HPDE6-E6E7 (cell line): Measurements from ENCODE around the gene LRRN3.
A peak's percentile ranks its signal among the peaks of the same experiment; 100 is the strongest.
"Not testable (repeated sequence)": the region's sequence is repeated elsewhere in the genome, so short reads cannot be mapped to it uniquely, and the experiment has no call there.

ENCODE experiments used
- DNase-seq: peaks from one replicate; pipeline ENCODE4 v3.0.0; 2011; ENCODE audit warnings: missing footprints; ENCODE audit errors: extremely low spot score

Gene LRRN3

DNA sequence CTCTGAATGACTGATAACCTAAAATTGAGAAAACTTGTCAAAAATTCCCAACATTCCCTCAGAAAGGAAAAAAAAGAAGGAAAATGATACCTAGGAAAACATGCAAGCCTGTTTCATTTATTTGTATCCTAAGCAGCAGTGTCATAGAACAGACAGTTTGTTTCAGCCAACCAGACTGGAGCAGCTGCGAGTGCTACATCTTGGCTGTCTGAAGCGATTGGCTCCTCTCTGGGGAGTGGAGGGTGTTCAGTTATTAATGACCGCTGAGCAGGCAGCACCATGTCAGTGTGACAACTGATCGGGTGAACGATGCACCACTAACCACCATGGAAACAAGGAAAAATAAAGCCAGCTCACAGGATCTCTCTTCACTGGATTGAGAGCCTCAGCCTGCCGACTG is at the start of gene LRRN3:
LRRN3 (plus strand) TSS at position 282 of the 400 bp plus-strand sequence. CDS start 31,646 bp downstream, outside the sequence.
- DNase-seq, result no peak

DNA sequence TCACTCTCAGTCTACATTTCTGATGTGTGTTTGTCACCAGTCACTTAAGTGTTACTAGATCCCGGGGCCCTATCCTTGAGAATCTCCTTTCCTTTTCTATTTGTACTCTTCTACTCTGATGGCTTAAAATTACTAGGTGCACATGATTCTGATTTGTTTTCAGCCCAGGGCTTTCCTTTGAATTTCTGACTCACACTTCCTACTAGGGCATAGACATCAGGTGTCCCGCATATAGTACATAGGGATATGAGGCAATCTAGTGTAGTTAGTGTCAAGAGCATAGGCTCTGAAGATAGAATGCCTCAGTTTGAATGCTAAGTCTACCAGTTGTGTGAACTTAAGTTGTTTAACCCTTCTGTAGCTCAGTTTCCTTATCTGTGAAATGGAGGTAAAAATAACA is 49.4 kb upstream of the LRRN3 start:
- peak; percentile 15 for DNase-seq

DNA sequence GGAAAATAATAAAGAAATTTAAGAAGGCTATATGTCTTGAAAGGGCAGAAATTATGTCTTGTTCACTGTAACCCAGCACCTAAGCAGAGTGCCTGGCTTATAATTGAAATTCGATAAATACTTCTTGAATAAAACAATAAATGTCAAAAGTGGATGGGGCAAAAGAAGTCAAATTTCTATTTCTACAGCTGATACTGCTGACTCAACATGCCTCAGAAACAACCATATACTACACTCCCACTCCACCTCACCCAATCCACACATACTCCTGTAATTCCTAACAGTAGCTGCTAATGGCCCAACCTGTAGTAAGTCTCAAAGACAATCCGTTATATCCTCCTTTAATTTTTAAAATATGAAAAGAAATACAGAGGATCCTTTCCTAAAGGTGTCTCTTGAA is 48.1 kb upstream of the LRRN3 start:
- no peak for DNase-seq

DNA sequence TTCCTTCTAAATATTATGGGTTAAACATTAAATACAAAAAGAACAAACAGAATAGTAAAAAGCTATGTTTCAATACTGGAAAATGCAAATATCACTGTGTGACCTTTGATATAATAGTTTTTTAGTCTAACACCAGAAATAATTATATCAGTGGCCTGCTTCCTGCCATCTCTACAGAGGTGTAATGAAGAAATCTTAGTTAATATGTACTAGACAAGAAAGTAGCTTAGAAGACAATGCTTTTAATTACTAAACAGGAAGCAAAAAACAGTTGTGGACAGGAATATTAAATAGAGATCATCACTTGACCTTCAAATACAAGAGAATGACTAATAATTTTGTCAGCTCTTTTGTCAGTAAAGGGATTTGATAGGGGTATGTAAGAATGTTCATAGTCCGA is 47.4 kb upstream of the LRRN3 start:
- no peak for DNase-seq

DNA sequence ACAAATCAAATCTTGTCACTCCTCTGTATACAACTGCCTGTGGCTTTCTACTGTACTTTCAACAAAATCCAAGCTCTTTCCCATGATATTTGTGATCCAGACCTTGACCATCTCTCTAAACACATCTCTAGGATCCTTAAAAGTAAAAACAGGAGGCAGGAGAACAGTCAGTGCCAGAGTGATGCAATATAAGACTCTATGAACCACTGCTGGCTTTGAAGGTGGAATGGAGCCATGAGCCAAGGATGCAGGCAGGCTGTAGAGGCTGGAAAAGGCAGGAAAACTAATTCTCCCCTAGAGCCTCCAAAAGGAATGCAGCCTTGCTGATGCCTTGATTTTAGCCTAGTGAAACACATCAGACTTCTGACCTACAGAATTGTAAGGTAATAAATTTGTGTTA is 45.5 kb upstream of the LRRN3 start:
- DNase-seq, result no peak

DNA sequence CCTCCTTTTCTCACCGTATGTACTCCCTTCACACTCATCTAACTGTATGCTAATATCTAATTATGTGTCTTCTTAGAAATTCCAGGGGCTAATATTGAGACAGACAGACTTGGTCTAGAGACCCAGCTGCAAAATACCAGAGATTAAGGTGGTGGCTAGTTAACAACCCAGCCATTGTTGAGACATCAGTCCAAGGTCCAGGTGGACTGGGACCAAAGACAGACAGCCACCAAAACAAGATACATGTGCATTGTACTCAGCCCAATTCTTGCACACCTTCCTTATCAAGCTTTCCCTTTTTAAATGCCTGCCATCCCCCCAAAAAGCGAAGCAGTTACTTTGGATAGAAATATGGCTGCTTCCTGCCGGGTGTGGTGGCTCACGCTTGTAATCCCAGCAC is 43.3 kb upstream of the LRRN3 start:
- DNase-seq, result no peak

DNA sequence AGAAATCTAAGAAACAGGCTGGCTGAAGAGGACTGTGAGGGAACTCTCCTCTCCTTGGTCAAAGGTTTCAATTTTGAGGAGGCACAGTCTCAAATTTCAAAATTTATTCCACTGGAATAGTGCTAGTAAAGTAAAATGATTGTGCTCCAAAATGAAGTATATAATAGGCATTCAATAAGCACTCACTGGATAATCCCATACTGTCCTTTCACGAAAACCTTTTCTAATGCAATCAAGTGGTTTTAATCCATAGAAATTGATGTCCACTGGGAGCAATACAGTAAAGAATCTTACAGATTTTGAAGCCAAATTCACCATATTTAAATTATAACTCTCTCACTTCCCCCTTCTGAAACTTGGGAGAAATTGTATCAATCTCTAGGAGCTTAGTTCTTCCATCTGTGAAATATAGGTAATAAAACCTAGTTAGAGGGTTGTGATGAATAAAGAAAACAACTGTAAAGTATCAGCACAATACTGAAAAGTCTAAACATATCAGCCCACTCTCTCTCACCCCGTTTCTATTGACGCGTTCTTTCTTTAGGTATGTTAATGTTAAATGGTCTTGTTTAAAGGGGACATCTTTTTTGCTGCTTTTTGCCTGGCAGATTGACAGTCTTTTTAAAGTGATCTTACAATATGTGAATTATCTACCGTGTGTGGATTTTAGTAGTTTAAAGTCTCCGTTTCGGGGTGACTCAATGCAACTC is 40.8 kb upstream of the LRRN3 start:
- no peak for DNase-seq

DNA sequence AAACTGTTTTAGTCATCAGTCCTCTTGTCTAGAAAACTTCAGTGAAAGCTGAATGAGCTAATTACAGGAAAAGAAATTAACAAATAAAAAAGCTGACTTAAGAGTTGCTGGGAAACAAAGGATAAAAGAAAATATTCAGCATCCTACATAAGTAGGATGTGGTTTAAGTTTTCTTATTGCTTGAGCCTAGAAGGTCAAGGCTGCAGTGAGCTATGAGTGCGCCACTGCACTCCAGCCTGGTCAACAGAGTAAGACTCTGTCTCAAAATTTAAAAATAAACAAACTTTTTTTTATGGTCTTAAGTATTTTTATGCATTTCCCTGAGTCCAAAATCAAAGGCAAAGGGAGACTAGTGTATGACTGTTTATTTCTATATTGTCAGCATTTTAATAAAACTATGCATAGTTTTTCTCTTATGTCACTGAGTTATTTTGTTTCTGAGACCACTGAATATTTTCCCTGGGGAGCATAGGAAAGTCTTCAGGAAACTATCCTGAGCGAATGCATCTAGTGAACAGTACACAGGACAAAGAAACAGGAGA is 40.0 kb upstream of the LRRN3 start:
- no peak for DNase-seq

DNA sequence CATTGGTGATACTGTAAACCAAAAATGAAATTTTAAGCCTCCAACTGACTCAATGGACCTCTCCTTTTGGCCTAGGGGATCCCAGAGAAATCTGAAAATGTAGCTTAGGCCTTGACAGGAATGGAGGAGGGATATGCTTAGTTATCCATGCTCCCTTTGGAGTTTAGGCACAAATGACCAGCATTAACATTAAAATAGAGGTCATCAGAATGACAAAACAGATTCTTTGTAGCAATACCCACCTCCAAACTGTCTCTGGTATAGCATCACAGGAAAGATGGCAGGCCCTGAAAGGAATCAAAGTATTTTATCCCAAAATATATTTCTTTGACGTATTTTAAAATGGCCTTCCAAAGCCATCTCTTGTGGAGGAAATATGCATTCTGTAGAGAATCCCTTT is 39.1 kb upstream of the LRRN3 start:
- DNase-seq, result no peak

DNA sequence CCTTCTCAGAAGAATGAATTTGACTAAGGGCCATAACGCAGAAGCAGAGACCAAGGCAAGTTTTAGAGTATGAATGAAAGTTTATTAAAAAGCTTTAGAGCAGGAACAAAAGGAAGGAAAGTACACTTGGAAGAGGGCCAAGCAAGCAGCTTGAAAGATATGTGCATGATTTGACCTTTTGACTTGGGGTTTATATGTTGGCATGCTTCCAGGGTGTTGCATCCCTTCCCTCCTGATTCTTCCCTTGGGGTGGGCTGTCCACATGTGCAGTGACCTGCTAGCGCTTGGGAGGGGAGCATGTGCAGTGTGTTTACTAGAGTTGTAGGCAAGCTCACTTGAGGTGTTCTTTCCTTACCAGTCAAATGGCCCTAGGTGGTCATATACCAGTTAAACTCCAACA is 37.9 kb upstream of the LRRN3 start:
- DNase-seq, result no peak

DNA sequence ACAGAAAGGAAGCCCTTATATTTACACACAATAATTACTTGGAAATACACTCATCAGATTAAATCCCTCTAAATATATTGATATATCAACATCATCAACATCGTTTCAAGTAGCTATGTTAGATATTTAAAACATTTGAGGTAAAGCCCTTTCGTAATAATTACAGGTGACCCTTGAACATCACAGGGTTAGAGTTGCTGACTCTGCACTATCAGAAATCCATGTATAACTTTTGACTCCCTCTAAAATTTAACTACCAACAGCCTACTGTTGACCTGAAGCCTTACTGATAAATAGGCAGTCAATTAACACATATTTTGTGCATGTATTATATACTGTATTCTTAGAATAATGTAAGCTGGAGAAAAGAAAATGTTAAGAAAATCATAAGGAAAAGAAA is 34.6 kb upstream of the LRRN3 start:
- no peak for DNase-seq

DNA sequence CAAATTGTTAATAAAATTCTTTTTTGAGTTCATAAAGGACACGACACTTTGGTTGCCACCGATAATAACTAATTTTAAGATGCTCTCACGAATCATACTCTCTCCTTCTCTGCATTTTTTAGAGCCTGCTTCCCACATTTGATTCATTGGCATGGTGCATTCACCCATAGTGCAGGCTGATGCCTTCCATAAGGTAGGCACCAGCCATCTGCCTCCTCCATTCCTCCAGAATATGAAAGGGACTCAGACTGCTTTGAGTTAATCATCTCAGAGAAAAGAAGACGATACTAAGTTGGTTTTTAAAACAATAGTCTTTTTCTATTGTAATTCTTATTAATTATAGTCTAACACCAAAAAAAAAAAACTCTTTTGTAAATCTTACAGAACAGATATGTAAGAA is 33.9 kb upstream of the LRRN3 start:
- DNase-seq, result no peak

DNA sequence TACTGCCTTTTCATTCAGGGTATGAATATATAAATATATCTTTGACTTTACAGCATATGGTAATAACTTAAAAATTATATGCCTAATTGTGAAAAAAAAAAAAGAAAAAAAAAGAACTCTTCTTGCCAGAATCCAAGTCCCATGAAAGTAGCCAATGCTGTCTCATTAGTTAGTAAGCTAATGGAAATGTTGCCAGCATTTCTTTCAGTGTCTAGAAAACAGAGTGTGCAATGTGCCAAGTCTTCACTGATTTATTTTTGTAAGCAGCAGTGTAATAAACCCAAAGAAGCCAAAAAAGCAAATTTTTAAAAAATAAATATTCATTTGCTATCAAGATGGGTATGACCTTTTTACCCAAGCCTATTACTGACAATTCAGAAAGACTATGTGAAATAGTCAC is 31.1 kb upstream of the LRRN3 start:
- no peak for DNase-seq

DNA sequence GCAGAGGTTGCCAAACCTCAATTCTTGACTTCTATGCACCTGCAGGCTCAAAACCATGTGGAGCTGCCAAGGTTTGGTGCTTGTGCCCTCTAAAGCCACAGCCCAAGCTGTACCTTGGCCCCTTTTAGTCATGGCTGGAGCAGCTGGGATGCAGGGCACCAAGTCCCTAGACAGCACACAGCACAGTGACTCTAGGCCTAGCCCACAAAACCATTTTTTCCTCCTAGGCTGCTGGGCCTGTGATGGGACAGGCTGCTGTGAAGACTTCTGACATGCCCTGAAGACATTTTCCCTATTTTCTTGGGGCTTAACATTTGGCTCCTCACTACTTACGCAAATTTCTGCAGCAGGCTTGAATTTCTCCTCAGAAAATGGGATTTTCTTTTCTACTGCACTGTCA is 27.8 kb upstream of the LRRN3 start:
- DNase-seq, result no peak

DNA sequence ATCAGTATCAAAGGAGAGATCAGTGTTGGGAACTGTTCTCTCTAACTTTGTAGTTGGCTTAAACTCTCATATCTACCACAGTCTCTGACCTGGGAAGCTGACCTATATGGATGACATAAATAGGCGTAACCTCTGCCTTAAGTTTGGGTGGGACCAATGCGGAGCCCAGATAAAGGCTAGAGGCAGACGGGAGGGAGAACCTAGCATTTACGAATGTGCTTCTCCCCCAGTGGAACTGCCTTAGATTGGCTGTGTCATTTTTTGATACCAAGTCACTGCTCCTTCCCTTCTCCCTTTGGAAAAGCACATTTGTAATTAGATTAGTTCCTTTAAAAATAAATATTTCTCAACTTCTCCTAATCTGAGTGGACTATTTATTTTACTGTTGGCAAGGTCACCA is 23.7 kb upstream of the LRRN3 start:
- DNase-seq, result no peak

DNA sequence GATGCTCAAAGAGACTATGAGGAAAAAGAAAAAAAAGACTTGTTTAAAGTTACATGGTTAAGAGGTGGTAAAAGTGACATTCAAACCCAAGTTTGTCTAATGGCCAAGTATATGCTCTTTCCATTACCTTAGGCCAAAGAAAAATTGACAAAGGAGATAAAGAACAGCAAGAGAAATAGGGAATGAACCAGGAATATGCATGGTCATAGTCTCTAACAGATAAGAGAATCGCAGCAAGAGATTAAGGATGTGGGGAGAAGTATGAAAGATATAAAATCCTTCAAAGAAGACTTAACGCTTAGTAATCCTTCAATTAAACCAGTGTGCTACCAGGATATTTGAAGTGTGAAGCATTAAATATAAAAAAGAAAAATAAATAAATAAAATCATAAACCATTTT is 23.2 kb upstream of the LRRN3 start:
- DNase-seq, result no peak

DNA sequence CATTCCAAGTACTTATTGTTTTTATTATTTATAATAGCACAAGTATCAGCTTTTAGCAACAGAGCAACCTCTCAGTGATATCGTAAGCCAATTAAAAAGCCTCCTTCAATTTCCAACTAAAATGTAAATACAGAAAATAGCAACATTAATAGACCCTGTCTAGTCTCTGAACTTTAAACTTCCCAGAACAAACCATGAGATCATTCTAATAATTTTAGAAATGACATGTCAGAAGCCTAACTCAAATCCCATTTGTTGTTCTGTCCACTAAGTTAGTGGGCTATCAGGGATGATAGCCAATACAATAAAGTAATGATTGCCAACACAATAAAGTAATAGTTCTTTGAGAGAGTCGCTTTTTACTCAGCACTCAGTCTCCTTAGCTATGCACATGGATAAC is 22.3 kb upstream of the LRRN3 start:
- DNase-seq, result no peak

DNA sequence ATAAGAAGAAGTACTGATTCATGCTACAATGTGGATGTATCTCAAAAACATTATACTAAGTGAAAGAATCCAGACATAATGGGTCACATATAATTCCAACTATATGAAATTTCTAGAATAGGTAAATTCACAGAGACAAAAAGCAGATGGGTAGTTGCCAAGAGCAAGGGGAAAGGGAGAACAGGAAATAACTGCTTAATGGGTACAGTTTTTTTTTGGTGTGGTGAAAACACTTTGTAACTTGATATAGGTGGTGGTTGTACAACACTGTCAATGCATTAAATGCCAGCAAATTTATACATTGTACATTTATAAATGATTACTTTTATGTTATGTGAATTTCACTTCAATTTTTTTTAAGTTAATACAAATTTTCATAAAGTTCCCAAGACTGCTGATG is 19.4 kb upstream of the LRRN3 start:
- DNase-seq, result no peak

DNA sequence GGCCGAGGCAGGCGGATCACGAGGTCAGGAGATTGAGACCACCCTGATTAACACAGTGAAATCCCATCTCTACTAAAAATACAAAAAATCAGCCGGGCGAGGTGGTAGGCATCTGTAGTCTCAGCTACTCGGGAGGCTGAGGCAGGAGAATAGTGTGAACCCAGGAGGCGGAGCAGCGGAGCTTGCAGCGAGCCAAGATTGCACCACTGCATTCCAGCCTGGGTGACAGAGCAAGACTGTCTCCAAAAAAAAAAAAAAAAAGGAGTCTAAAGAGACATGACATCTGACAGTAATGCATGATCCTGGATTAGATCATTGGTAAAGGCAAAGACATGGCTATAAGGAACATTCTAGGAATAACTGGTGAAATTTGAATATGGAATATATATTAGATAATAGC is 18.3 kb upstream of the LRRN3 start:
- DNase-seq, result not testable (repeated sequence)

DNA sequence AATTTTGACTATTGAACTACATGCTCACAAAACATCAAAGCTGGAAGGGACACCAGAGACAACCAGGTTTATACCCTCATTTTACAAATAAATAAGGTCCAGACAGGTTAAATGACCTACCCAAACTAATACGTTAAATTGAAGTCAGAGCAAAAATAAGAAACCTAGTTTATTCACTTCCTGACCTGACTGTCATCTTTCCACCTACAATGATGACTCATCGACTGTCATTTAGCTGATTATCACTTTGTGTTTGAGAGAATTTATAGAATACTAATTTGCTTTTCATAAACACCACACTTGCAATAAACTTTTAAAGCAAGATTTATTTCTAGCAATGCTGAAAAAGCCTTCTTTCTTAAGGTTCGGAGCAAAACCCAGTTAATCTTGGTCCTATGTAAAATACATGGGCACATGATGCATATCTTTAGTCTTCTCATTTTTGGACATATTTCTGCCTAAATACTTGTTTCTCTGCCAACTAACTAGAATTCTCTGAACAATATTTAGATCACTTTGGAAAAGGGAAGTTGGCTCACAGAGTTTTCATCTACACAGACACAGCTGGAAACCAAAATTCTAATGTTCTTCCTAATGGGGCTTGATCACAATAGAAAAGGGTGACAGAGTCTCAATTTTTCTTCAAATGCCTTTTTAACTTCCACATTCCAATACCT is 16.7 kb upstream of the LRRN3 start:
- peak; percentile 9 for DNase-seq

DNA sequence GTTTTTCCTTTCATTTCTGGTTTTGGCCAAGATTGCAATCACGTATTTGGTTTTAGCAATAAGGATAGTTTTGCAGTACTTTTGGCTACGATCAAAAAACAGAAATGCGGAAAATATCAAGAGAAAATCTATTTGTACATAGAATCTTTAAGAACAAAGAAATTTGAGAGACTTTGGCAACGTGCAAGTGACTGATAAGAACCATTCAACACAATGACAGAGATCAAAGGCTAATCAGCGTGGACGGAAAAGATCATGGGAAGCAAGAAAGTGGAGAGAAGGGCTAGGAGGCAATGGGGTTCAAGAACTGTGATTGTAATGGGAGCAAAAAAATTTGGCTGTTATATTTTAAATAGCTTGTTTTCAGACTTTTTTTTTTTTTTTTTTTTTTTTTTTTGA is 16.2 kb upstream of the LRRN3 start:
- DNase-seq, result no peak

DNA sequence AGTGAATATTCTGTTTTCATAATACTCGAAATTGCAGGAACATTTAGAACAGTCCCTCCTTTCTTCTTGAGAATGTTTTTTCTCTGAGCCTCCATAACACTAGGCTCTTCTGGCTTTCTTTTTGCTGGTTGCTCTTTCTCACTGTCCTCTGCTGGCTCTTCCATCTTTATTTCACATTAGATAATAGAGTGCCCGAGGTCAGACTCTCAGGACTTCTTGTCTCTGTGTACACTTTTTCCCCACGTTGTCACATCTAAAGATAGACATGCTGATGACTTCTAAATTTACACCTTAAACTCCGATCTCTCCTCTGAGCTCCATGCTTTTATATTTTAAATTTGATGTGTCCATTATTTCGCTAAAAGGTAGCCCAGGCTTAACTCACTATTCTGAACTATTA is 15.4 kb upstream of the LRRN3 start:
- no peak for DNase-seq

DNA sequence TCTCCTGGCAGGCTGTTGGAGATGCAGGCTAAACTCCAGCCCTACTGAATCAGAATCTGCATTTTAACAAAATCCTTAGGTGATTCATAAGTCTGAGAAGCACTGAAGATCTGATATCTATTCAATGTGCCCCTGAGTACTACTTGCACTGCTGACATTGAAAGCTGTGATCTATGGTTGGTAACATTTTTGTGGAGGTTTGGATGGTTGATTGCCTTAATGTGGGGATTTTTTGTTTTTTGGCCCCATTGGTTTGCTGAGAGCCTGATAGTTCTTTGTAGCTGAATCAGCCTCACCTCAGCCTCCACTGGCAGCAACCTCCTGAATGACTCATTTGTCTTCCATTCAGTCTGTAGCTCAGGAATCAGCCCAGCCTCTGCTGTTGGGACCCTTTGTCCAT is 14.7 kb upstream of the LRRN3 start:
- no peak for DNase-seq

DNA sequence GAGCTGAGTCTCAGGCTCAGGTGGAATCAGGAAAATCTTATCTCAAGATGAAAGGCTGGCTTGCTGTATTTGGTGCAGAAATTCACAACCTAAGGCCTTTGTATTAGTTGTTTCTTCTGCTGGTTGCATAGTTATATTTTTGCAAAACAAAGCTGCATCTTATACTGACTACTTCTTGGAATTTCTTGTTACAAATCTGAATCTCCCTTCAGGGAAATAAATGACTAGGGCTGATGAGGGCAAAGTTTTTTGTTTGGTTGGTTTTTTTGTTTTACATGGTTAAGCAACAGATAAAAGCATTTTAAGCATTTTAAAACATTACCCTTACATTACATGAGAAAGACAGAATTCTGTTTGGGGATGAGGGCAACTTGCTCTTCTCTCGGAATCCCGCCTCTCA is 13.9 kb upstream of the LRRN3 start:
- no peak for DNase-seq
